ENCODE results near the gene PSMB7.
A peak's percentile ranks its signal among the peaks of the same experiment; 100 is the strongest.

The PSMB7 gene

DNA sequence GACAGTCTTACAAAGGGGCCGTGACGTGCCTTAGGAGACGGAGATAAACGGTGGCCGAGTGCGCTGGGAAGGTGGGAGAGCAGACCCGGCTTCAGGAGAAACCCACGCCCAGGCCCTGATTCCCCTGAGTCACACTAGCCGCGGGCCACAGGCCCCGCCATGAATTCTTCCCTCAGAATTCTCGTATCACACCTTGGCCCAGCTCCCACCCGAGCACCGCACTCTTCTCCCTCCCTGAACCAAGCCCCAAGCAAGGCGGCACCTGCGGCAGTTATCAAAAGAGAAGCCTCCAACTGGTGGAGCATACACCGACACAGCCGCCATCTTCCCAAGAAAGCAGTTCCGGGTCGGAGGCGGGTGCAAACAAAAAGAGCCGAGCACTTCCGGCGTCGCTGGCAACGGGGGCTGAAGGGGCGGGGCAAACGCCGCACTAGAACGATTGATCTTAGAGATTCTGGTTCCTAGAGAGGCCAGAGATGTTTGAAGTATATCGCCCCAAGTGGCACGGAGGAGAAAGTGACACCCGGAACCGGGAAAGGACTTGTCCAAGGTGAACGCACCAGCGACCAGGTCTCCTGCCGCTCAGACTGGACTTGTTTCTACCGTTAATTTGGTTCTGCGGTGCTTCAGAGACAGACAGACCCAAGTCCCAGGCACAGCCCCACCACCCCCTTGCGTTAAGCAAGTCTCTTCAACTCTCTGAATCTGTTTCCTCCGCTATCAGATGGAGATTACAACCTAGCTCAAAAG, at the start of gene PSMB7:
PSMB7 (minus strand) TSS at position 341 of the 750 bp plus-strand sequence; CDS start at position 324, 17 bp downstream.
- DNase-seq (ENCODE audit: low spot score), result peak; percentile 95

DNA sequence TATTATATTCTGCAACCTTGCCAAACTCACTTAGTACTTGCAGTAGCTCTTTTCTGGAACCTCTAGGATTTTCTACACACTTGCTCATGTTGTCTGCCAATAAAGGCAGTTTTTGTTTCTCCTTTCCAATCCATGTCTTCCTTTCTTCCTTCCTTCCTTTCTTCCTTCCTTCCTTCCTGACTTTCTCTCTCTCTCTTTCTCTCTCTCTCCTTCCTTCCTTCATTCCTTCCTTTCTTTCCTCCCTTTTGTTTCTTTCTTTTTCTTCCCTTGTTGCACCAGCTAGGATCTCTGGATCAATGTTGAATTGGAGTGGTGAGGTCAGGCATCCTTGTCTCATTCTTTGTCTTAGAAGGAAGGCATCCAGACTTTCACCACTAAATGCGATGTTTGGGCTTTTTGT, 47.5 kb upstream of the PSMB7 start:
- DNase-seq (ENCODE audit: low spot score), result no peak

DNA sequence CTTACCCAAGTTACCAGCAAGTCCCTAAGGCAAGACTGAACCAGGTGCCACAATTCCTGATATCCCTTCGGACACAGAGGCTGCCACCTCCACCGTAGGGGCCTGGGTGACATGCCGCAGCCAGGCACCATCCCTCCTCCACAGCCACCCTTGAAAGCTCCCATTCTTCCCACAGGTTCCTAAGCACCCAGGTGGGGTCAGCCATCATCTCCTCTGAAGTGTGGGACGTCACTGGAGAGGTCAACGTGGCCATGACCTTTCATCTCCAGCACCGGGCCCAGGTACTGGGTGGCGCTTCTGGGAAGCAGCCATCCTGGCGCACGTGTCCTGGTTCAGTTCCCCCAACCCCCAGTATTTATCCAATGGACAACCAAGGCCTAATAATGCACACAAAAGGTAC, 43.2 kb upstream of the PSMB7 start:
- DNase-seq (ENCODE audit: low spot score), result no peak

DNA sequence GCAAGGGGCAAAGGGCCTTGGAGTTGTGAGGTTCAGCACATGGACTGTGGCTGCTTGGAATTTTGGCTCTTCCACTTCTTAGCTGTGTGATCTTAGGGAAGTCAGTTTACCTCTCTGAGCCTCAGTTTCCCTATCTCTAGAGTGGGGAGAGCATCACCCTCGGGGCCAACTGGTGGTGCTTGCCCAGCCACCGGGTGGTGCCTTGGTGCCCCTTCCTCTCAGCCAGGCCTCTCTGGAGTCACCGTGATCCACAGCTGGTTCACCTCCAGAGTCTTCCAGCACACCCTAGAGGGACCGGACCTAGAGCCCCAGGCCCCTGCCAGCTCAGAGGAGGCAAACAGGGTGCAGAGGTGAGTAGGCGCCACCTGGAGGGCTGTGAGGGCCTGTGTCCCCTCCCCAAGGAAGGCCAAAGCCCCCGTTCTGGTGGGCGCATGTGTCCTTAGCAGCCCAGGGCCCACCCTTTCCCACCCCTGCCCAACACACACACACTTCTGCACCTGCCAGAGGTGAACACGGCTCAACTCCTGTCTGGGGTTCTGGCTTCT, 42.7 kb upstream of the PSMB7 start:
- DNase-seq (ENCODE audit: low spot score), result no peak

DNA sequence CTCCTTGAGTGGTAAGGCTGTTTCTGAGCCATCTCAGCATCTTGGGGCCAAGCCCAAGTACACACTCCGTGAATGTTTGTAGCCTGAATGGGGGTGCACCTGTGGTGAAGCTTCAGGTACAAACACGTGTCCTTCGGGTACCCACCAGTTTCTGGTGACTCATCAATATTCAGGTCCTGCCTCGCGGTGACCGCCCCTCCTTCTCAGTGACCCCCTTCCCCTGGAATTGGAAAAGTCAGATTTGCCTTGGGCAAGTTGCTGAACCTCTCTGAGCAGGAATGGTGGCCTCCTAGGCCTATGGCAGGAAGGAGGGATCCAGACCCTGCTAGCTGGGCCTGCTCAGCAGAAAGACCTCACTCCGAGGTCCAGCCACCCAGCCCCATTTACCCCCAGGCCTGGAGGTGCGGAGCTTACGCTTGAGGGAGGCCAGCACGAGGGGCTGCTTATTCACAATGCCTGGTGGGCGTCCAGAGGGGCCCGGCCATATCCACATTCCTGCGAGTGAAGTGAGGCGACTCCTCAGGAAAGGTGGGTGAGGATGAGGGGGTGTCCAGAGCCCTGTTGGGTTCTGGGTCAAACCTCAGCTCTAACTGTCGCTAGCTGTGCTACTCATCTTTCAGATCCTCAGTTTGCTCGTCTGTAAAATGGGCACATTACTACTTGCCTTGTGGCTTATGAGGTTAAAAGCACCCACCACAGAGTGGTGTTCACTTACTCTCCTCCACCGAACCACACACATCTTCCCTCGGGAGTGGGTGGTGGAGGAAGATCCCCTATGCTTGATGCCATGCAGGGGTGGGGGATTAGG, 42.0 kb upstream of the PSMB7 start:
- DNase-seq (ENCODE audit: low spot score), result no peak

DNA sequence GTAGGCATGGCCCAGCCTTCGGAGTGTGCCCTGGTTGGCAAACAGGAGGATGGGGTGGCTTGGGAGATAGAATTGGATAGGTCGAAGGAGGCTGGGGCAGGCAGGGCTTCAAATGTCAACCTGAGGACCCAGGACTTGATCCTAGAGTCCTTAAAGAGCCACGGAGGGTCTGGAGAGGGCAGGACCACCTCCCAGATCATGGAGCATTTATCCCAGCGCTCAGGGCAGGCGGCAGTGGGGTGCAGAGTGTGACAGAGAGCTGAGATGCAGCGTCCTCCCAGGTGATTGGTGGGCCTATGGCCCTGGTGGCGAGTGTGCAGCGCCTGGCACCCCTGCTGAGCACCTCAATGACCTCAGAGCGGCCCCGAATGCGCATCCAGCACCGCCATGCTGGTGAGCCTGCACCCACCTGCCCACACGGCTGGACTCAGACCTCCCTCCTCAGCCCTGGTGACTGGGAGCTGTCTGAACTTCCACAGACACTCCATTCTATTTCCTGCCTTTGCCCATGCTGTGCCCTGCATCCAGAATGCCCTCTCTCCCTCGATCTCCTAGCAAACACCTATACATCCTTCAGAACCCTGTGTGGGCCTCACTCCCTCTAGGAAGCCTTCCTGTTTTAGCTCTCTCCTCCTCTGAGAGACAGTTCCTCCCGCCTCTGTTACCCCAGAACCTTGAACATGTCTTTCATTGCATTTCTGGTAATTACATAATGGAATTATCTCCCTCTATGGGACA, 41.3 kb upstream of the PSMB7 start:
- no peak for DNase-seq (ENCODE audit: low spot score)

DNA sequence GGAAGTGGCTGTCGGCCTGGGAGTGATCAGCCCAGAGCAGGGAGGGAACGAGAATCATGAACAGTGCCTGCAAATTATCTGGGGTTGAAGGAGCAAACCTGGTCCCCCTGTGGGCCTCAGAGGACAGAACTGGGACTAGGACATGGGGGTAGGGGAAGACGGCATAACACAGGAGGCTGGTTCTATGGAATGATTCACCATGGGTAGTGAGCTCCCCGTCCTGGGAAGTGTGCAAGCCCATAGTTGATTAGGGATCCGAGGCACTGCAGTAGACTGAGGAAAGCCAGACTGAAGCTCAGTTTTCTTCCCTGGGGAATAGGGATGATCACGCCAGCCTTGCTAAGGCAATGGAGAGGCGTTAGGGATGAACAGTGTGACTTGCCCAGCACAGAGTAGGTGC, 40.6 kb upstream of the PSMB7 start:
- DNase-seq (ENCODE audit: low spot score), result no peak

DNA sequence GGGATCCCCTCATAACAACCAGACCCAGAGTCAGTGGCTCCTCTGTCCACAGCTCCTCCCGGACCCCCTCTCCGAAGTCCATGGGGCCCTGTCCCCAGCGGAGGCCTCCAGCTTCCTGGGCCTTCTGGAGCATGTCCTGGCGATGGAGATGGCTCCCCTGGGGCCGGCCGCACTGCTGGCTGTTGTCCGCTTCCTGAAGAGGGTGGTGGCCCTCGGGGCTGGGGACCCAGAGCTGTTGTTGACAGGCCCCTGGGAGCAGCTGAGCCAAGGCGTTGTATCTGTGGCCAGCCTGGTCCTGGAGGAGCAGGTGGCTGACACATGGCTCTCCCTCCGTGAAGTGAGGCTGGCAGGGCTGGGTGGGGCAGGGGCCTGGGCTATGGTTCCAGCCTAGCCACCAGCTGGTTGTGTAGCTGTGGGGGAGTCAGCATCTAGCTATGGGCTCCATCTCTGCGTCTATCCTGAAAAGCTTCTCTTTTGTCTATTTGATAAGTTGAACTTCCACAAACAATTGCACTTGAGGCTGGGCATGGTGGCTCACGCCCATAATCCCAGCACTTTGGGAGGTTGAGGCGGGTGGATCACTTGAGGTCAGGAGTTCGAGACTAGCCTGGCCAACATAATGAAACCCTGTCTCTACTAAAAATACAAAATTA, 39.7 kb upstream of the PSMB7 start:
- no peak for DNase-seq (ENCODE audit: low spot score)

DNA sequence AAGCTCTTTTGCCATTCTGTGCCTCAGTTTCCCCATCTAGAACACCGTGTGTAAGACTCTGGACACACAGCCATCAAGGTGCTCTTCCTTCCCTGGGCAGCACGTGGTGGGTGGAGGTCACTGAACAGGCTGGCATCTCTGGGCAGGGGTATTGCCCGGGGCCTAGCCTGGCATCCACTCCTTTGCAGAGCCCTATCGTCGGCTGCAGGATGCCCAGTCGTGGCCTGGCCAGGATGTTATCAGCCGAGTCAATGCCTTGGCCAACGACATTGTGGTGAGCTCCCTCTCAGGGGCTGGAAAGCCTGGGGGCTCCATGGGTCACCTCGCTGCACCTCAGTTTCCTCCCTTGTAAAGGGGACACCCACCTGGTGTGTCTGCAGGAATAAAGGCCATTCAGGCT, 39.1 kb upstream of the PSMB7 start:
- DNase-seq (ENCODE audit: low spot score), result no peak

DNA sequence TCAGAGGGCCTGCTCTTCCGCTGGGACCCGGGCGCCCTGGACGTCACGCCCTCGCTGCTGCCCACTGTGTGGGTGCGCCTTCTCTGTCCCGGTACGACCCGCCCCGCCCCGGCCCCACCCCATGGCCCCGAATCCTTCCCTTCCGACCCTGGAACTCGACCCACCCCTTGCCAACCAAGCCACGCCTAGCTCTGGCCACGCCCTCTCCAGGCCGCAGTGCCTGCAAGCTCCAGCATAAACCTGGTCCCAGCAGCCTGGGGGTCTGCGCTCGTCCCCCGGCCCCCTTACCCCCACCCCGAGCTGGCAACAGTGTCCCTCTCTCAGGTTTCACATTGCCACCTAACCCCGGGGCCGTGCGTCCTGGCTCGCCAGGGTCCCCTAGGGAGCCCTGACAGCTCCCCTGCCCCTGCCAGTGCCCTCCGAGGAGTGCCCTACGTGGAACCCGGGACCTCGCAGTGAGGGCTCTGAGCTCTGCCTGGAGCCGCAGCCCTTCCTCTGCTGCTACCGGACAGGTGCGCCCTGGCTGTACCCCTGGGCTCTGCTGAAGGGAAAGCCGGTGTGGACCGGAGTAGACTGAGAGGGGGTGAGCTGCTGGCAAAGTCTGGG, 38.4 kb upstream of the PSMB7 start:
- DNase-seq (ENCODE audit: low spot score), result no peak

DNA sequence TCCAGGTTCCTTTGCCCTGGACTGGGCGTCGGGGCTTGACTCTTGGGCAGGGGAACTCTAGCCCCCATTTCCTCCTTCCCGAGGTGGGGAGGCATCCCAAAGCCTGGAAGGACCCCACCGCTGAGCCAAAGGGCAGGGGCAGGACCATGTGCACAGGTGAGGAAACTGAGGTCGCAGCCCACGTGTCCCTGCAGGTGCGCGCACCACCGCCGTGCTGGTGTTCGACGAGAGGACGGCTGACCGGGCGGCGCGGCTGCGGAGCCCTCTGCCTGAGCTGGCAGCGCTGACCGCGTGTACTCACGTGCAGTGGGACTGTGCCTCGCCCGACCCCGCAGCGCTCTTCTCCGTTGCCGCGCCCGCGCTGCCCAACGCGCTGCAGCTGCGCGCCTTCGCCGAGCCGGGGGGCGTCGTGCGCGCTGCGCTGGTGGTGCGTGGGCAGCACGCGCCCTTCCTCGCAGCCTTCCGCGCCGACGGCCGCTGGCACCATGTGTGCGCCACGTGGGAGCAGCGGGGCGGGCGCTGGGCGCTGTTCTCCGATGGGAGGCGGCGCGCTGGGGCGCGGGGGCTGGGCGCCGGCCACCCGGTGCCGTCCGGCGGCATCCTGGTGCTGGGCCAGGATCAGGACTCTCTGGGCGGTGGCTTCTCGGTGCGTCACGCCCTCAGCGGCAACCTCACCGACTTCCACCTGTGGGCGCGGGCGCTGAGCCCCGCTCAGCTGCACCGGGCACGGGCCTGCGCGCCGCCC, 37.8 kb upstream of the PSMB7 start:
- no peak for DNase-seq (ENCODE audit: low spot score)

DNA sequence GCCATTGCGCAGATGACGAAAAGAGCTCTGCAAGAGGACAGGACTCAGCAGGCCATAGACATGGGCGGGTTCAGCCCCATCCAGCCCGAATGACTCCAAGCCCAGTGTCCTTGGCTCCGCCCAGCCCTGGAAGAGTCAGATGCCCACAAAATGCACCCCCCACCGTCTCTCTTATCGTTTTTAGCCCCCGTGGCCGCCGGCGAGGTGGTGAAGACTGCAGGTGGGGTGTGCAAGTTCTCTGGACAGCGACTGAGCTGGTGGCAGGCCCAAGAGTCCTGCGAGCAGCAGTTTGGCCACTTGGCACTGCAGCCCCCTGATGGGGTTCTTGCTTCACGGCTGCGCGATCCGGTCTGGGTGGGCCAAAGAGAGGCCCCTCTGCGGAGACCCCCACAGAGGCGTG, 37.1 kb upstream of the PSMB7 start:
- DNase-seq (ENCODE audit: low spot score), result no peak

DNA sequence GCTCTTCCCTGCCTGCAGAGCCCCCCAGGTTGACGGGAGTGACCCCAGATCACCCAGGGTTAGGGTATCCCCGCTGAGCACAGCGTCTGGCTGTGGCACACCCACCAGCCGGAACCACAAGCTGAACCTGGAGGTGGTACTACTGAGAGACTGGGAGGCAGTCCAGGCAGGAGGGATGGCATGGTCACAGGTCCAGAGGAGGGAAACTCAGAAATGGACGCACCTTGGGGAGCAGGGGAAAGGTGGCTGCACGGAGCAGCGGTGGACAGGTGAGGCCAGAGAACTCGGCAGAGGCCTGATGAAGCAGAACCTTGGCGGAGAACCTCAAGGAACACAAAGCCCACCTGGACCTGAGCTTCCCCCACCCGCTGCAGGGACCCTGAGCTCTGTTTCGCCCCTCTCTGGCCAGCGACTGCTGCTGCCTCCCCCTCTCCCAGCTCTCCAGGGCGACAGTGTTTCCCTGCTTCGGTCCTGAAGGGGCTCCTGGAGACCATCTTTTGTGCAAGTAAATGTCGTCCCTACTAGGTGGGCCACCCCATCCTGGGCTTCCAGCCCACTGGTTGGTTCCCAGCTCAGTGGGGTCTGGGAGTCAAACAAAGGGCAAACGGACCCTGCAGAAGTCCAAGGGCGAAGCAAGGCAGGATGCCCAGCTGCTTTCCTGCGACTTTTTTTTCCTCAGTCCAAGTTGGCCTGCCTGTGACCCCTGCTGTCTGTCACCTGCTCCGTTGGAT, 35.9 kb upstream of the PSMB7 start:
- no peak for DNase-seq (ENCODE audit: low spot score)

DNA sequence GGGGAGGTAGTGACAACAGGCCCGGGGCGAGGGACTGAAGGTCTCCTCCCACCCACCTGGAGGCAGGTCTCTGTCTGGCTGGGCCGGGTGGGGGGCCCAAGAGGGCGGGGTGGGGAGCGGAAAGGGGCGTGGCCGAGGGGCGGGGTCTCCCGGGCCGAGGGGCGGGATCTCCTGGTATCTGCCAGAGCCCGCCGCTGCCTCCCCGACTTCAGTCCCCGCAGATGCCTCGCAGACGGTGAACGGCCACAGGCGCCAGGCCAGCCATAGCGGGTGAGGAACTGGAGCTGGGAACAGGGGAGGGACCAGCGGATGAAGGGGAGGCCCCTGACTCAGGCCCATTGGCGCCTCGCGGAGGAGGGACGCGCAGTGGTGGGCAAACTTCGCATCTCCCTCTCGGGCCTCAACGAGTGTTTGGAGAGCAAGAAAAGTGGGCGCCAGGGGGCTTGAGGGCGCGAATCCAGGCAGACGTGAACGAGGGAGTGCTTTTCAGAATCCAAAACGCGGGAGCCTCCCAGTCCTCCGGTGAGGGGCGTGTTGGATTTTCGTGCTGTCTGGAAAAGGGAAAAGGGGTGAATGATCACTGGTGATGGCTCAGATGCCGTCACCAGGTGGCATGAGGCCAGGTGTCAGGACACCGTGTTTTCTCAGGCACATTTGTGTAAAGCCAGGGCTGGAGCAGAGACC, 35.1 kb upstream of the PSMB7 start, which contains the start of gene ADGRD2:
ADGRD2 (plus strand) TSS at position 211 of the 684 bp plus-strand sequence. CDS start 1,216 bp downstream, outside the sequence.
- DNase-seq (ENCODE audit: low spot score), result peak; percentile 26

DNA sequence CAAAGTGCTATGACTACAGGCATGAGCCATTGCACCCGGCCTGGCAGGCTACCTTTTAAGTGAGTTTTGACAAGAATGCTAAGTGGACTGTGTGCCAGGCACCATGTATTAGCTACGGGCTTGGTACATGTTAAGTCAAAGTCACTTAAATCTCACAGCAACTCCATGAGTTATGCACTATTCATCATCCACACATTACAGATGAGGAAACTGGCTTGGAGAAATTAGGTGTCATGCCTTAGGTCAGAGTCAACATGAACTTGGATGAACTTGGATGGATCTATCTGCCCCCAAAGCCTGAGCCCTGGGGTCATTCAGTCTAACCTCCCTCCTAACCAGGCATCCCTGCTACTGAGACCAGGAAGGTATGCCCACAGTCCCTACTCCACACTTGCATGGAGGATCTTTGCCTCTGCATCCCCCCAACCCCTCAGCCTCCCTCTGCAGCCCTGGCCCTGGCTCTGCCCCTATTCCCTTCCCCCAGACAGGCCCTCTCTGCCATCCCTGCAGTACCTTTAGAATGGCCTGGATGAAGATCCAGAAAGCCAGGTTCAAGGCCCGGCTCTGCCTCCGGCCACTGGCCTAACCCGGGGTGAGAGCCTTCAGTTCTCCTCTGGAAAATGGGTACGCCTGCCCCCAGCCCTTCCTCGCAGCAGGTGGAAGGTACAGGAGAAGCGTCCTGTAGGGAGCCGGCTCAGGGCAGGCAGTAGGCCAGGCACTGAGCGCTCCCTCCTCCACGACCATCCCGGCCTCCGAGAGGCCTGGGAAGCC, 34.3 kb upstream of the PSMB7 start:
- no peak for DNase-seq (ENCODE audit: low spot score)

DNA sequence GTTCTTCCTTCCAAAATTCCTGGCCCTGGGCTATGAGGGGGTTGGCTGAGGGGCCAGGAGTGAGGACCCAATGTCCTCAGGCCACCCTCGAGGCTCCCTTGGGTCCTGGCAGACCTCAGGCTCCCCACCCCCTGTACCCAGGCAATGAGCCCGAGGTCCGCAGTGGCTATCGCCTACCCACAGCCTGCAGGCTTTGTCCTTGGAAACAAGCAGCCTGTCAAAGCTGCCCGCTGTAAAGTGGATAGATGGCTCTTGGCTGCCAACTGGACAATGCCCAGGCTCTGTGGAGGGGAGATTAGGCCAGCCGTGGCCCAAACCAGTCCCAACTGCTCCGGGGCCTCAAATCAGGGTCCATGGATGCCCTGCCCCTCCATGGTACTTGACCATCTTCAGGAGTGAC, 32.8 kb upstream of the PSMB7 start:
- DNase-seq (ENCODE audit: low spot score), result no peak

DNA sequence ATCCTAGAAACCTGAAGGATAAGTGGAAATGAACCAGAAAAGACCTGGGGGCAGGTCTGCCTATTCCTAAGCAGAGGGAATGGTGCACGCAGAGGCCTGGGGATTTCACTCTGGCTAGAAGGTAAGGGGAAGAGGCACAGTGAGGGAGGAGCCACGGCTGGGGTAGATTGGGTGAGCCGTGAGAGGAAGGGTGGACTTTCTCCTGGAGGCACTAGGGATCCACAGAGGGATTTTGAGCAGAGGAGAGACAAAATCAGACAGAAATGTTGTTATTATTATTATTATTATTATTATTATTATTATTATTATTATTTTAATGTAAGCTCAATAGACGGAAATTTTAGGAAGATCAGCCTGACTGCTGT, 32.0 kb upstream of the PSMB7 start:
- DNase-seq (ENCODE audit: low spot score), result no peak

DNA sequence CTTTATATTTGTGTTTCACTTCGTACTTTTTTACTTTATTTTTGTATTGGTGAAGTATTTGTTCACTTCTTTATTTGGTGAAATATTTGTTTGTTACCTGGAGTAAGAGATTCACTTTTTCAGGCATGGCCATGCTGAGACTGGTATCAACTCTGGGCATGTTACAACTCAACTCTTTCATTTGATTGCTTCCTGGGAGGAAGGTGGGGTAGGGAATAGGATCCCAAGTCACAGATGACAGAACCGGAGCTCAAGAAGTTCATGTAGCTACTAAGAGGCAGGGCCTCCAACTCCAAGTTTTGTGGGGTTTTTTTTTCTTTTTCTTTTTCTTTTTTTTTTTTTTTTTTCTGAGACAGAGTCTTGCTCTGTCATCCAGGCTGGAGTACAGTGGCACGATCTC, 28.9 kb upstream of the PSMB7 start:
- no peak for DNase-seq (ENCODE audit: low spot score)

DNA sequence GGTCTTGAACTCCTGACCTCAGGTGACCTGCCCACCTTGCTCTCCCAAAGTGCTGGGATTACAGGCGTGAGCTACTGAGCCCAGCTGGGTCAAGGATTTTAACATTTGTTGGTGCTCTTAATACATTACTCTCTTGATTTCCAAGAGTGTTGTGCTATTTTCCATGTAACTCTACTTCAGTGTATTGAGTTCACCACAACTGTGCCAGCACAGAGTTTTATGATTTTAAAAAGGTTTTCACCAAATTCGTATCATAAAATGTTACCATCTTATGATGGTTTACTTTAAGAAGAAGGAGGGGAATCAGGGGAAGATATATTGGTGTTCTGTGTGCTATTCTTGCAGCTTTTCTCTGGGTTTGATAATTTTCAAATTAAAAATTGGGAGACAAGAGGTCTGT, 28.4 kb upstream of the PSMB7 start:
- no peak for DNase-seq (ENCODE audit: low spot score)

Data from kidney tubule cell (primary cell).